ENCODE measurements around the gene ARL5A. TPM values are rescaled to one million over a fixed set of nuclear protein-coding genes. Genes with fewer than 3 reads are reported as not detected.

The ARL5A gene
- total and polyA plus RNA-seq, 12 donors = 8.3 to 99.0 (median 53.2) TPM

DNA sequence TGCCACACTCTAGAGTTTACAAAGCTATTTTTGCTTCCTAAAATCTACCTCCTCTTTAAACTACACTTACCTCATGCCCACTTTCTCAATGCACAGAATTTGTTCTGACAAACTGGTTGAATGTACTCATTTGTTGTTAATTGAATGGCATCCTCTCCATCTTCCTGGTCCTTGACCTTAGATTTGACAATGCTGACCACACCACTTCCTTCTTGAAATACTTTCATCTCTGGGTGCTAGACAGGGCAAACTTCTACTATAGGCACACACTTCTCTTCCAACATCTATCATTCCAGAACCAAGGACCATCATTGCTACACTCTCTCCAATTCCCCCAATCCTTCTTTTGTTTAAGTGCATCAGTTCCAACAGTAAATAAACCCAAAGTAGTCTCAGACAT is 22.3 kb downstream of the ARL5A start:
- Histone ChIP-seq H3K9me3 (replicated peaks in 1 of 3) (no peaks in the 10 kb centered on the region), H3K4me1 (replicated peaks in 1 of 2) (no peaks in the 10 kb centered on the region), H3K36me3 (replicated peaks in 1 of 2) (peaks cover 4 to 34% of the 10 kb centered on the region in 2 donors), H3K27me3 (no peaks in the 10 kb centered on the region), H3K27ac (no peak overlapping the region), H3K4me3 (no peak overlapping the region)
- DNase-seq = no peak
- intact Hi-C loops (cut with DNase I) = no loop called here
- TF ChIP-seq CTCF (IDR thresholded peaks at IDR 0.05) (no peak), POLR2A (IDR thresholded peaks at IDR 0.05) (no peak)

DNA sequence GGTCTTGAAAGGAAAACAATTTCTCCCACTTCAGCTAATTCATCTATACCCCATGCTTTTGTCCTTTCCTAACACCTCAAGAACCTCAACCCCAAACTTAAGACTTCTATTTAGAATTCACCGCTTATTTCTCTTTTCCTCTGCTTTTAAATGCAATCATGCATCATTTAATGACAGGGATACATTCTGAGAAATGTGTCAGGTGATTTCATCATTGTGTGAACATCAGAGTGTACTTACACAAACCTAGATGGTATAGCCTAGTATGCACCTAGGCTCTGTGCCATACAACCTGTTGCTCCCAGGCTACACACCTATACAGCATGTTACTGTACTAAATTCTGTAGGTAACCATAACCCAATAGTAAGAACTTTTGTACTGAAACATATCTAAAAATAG is 22.9 kb downstream of the ARL5A start:
- Histone ChIP-seq H3K27ac (no peak overlapping the region), H3K4me3 (no peak overlapping the region), H3K36me3 (replicated peaks in 1 of 2) (peaks cover 4 to 34% of the 10 kb centered on the region in 2 donors), H3K4me1 (replicated peaks in 1 of 2) (no peaks in the 10 kb centered on the region), H3K9me3 (replicated peaks in 1 of 3) (no peaks in the 10 kb centered on the region), H3K27me3 (no peaks in the 10 kb centered on the region)
- intact Hi-C loops (cut with DNase I) = no loop called here
- TF ChIP-seq POLR2A (IDR thresholded peaks at IDR 0.05) = no peak
- TF ChIP-seq CTCF (IDR thresholded peaks at IDR 0.05) = no peak
- 94 to 100% (median 99%) methylated on average over 1 of the region's 1 CpG for WGBS, 4 donors
- DNase-seq = no peak

DNA sequence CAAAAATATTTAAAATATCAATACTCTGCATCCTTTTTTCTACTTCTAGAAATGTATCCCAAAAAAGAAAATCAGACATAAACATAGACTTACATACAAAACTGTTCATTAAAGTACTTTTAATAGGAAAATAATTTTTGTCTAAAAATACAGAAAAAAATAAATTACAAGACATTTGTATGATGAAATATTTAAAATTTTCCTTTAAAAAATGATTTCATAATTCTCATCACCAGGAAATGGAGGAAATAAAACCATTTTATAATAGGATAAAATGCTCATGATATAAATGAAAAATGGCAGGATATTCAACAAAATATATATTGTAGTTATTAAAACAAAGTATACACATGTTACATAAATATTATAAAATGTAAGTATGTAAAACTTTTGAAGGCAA is 24.4 kb downstream of the ARL5A start:
- intact Hi-C loops (cut with DNase I) = no loop called here
- no peaks in the 10 kb centered on the region for H3K9me3 ChIP-seq (replicated peaks in 1 of 3)
- no peaks in the 10 kb centered on the region for H3K4me1 ChIP-seq (replicated peaks in 1 of 2)
- H3K27ac ChIP-seq = no peak overlapping the region
- H3K4me3 ChIP-seq = no peak overlapping the region
- no peak for DNase-seq
- no peaks in the 10 kb centered on the region for H3K27me3 ChIP-seq
- peaks cover 4 to 28% of the 10 kb centered on the region in 2 donors for H3K36me3 ChIP-seq (replicated peaks in 1 of 2)
- TF ChIP-seq POLR2A (IDR thresholded peaks at IDR 0.05) (no peak), CTCF (IDR thresholded peaks at IDR 0.05) (no peak)

- H3K4me1 ChIP-seq (replicated peaks in 1 of 2) = no peaks in the 10 kb centered on the region
- no peaks in the 10 kb centered on the region for H3K27me3 ChIP-seq
- TF ChIP-seq POLR2A (IDR thresholded peaks at IDR 0.05) (no peak), CTCF (IDR thresholded peaks at IDR 0.05) (no peak)
- no peak for DNase-seq
- WGBS, 4 donors = 92 to 95% (median 93%) methylated on average over 2 of the region's 2 CpGs
- peaks cover 4 to 28% of the 10 kb centered on the region in 2 donors for H3K36me3 ChIP-seq (replicated peaks in 1 of 2)
- H3K27ac ChIP-seq = no peak overlapping the region
- intact Hi-C loops (cut with DNase I) = no loop called here
- H3K9me3 ChIP-seq (replicated peaks in 1 of 3) = no peaks in the 10 kb centered on the region
- no peak overlapping the region for H3K4me3 ChIP-seq
Observed at GRCh38 chr2:151802315-151802714, 25.9 kb downstream of the ARL5A start.

Measured in adrenal gland (tissue), 12 donors.